ENCODE data around the gene MMP28.

The MMP28 gene

DNA sequence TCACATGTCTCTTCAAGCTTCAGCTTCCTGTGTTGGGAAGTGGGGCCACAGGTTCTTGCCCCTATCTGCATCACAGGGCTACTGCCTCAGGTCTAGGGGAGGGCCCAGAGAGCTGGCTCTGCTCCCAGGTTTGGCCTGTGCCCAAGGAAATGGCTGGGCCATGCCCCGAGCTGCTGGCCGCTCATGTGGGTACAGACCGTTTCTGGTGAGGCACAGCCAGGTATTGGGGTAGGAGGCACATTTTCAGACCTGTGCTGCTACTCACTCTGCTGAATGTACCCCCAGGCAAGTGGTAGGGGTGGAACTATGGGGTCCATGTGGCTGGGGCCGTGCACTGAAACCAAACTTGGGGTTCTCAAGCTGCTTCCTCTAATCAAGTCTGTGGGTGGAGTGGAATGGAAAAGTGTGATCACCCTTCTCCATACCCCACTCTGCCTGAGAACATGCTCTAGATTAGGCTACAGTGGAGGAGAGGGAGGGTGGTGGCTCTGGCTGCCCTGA lies 47.0 kb downstream of the MMP28 start:
- Histone ChIP-seq H3K9me3 (ENCODE audit: low read depth, low read length) (no peaks in the 10 kb centered on the region), H3K9ac (ENCODE audit: insufficient read length) (no peak overlapping the region), H3K36me3 (ENCODE audit: insufficient read depth, low read length) (no peaks in the 10 kb centered on the region), H3K27ac (no peak overlapping the region), H3K4me3 (no peak overlapping the region)
- DNase-seq (ENCODE audit: low read depth, low spot score) = no peak
- TF ChIP-seq EZH2 (IDR thresholded peaks at IDR 0.05) (no peak), FOXP2 (optimal IDR thresholded peaks at IDR 0.05; ENCODE audit: control extremely low read depth, extremely low read length, insufficient read depth) (no peak), POLR2AphosphoS5 (IDR thresholded peaks at IDR 0.05; ENCODE audit: borderline replicate concordance, low read depth, low read length) (no peak)

DNA sequence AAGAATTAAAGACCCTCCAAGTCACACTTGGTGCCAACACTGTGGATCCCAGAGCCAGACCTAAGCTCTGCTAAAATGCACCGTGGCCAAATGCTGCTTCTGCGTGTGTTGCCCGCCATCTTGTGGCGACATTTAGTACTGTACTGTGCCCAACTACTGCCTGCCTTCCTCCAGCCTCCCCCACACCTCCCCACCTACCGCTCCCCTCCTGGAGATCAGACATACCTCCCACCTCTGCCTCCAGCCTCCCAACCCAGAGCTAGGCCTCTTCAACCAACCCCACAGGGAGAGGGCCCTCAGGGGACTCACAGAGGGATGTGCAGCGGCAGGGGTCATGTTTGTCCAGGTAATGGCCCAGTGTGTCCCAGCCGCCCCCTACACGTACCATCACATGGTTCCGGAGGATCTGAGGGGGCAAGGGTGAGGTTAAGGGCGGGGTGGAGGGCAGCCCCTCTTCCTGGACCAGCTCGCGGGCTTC lies 47.9 kb downstream of the MMP28 start:
- H3K36me3 ChIP-seq (ENCODE audit: insufficient read depth, low read length) = no peaks in the 10 kb centered on the region
- H3K27ac ChIP-seq = no peak overlapping the region
- peak; percentile 51 for DNase-seq (ENCODE audit: low read depth, low spot score)
- TF ChIP-seq EZH2 (IDR thresholded peaks at IDR 0.05) (no peak), FOXP2 (optimal IDR thresholded peaks at IDR 0.05; ENCODE audit: control extremely low read depth, extremely low read length, insufficient read depth) (peak; percentile 47), POLR2AphosphoS5 (IDR thresholded peaks at IDR 0.05; ENCODE audit: borderline replicate concordance, low read depth, low read length) (no peak)
- no peaks in the 10 kb centered on the region for H3K9me3 ChIP-seq (ENCODE audit: low read depth, low read length)
- H3K4me3 ChIP-seq = no peak overlapping the region
- H3K9ac ChIP-seq (ENCODE audit: insufficient read length) = no peak overlapping the region

DNA sequence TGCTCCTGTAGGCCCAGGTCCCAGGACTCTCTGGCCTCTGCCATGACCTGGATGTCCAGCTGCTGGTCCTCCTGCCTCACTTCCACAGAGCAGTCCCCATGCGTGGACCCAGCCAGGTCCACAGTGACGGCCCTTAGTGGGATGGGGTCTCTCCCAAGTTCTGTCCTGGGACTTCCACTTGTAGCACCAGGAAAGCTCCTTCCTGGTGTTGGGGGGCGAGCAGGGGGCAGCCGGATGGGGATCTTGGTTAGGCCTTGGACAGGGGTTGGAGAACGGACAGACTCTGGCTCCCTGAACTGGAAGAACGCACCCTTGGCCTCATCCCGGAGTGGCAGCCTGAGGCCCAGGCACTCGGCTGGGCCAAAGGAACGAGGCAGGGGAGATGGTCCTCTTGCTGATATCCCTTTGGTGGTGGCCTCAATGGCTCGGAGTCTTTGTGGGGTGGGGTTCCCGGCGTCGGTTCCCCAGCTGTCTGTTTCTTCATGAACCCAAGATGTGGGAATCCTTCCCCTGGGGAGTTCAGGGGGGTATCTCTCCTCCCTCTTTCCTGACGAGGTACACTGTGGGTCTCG lies 49.6 kb downstream of the MMP28 start:
- no peak for DNase-seq (ENCODE audit: low read depth, low spot score)
- no peak overlapping the region for H3K4me3 ChIP-seq
- H3K9ac ChIP-seq (ENCODE audit: insufficient read length) = no peak overlapping the region
- no peaks in the 10 kb centered on the region for H3K9me3 ChIP-seq (ENCODE audit: low read depth, low read length)
- H3K27ac ChIP-seq = no peak overlapping the region
- TF ChIP-seq FOXP2 (optimal IDR thresholded peaks at IDR 0.05; ENCODE audit: control extremely low read depth, extremely low read length, insufficient read depth) (no peak), POLR2AphosphoS5 (IDR thresholded peaks at IDR 0.05; ENCODE audit: borderline replicate concordance, low read depth, low read length) (no peak), EZH2 (IDR thresholded peaks at IDR 0.05) (no peak)
- H3K36me3 ChIP-seq (ENCODE audit: insufficient read depth, low read length) = no peaks in the 10 kb centered on the region

DNA sequence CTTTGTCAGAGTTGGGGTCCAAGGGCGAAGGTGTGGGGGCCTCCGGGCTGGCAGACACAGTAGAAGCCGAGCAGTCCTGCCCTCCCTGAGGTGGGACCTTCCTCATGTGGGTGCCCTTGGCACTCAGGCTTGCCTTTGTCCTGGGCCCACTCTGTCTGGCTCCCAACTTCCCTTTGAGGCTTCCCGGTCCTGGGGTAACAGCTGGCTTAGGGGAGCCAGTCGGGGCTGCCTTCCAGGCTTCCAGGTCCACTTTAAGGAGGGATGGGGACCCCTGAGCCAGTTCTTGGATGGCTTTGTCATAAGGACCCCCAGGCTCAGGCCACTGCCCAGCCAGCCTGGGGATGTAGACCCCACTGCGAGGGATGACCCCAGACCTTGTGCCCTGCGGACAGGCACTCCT lies 50.2 kb downstream of the MMP28 start:
- no peaks in the 10 kb centered on the region for H3K9me3 ChIP-seq (ENCODE audit: low read depth, low read length)
- DNase-seq (ENCODE audit: low read depth, low spot score) = no peak

GRCh38 chr17:35744830-35745229 lies 50.6 kb downstream of the MMP28 start:
- H3K9me3 ChIP-seq (ENCODE audit: low read depth, low read length) = no peaks in the 10 kb centered on the region
- H3K9ac ChIP-seq (ENCODE audit: insufficient read length) = no peak overlapping the region
- no peak for DNase-seq (ENCODE audit: low read depth, low spot score)
- no peak overlapping the region for H3K4me3 ChIP-seq
- H3K27ac ChIP-seq = no peak overlapping the region
- TF ChIP-seq EZH2 (IDR thresholded peaks at IDR 0.05) (no peak), FOXP2 (optimal IDR thresholded peaks at IDR 0.05; ENCODE audit: control extremely low read depth, extremely low read length, insufficient read depth) (no peak), POLR2AphosphoS5 (IDR thresholded peaks at IDR 0.05; ENCODE audit: borderline replicate concordance, low read depth, low read length) (no peak)
- H3K36me3 ChIP-seq (ENCODE audit: insufficient read depth, low read length) = no peaks in the 10 kb centered on the region

More for the DNA sequence above, 50.2 kb downstream of the MMP28 start:
- Histone ChIP-seq H3K9ac (ENCODE audit: insufficient read length) (no peak overlapping the region), H3K27ac (no peak overlapping the region), H3K4me3 (no peak overlapping the region), H3K36me3 (ENCODE audit: insufficient read depth, low read length) (no peaks in the 10 kb centered on the region)
- TF ChIP-seq FOXP2 (optimal IDR thresholded peaks at IDR 0.05; ENCODE audit: control extremely low read depth, extremely low read length, insufficient read depth) (no peak), POLR2AphosphoS5 (IDR thresholded peaks at IDR 0.05; ENCODE audit: borderline replicate concordance, low read depth, low read length) (no peak), EZH2 (IDR thresholded peaks at IDR 0.05) (no peak)

GRCh38 chr17:35743626-35744328 lies 51.7 kb downstream of the MMP28 start:
- DNase-seq (ENCODE audit: low read depth, low spot score) = no peak
- H3K9ac ChIP-seq (ENCODE audit: insufficient read length) = no peak overlapping the region
- no peak overlapping the region for H3K27ac ChIP-seq
- H3K9me3 ChIP-seq (ENCODE audit: low read depth, low read length) = no peaks in the 10 kb centered on the region
- H3K4me3 ChIP-seq = no peak overlapping the region
- TF ChIP-seq POLR2AphosphoS5 (IDR thresholded peaks at IDR 0.05; ENCODE audit: borderline replicate concordance, low read depth, low read length) (no peak), FOXP2 (optimal IDR thresholded peaks at IDR 0.05; ENCODE audit: control extremely low read depth, extremely low read length, insufficient read depth) (no peak), EZH2 (IDR thresholded peaks at IDR 0.05) (no peak)
- no peaks in the 10 kb centered on the region for H3K36me3 ChIP-seq (ENCODE audit: insufficient read depth, low read length)

- Histone ChIP-seq H3K27ac (no peak overlapping the region), H3K9me3 (ENCODE audit: low read depth, low read length) (no peaks in the 10 kb centered on the region), H3K4me3 (no peak overlapping the region), H3K36me3 (ENCODE audit: insufficient read depth, low read length) (no peaks in the 10 kb centered on the region), H3K9ac (ENCODE audit: insufficient read length) (no peak overlapping the region)
- no peak for DNase-seq (ENCODE audit: low read depth, low spot score)
- TF ChIP-seq EZH2 (IDR thresholded peaks at IDR 0.05) (no peak), FOXP2 (optimal IDR thresholded peaks at IDR 0.05; ENCODE audit: control extremely low read depth, extremely low read length, insufficient read depth) (no peak), POLR2AphosphoS5 (IDR thresholded peaks at IDR 0.05; ENCODE audit: borderline replicate concordance, low read depth, low read length) (no peak)
Observed at GRCh38 chr17:35742896-35743477, 52.5 kb downstream of the MMP28 start.

DNA sequence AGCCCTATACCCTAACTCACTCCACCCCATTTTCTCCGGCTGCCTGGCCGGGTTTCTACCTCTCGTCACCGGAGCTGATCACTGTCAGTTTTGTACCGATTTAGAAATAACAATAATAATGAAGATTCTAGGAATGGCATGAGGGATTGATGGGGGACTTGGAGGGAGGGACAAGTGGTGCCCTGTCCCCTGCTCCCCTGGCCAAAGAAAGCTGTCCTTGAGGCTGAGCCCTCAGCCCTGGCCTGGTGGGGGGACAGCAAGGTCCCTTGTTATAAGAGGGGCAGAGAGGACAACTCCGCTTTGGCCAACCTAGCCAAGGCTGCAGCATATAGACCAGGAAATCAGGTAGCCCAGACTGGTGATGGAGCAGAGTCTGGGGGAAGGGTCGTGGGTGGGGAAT lies 52.9 kb downstream of the MMP28 start:
- TF ChIP-seq FOXP2 (optimal IDR thresholded peaks at IDR 0.05; ENCODE audit: control extremely low read depth, extremely low read length, insufficient read depth) (no peak), POLR2AphosphoS5 (IDR thresholded peaks at IDR 0.05; ENCODE audit: borderline replicate concordance, low read depth, low read length) (no peak)
- no peaks in the 10 kb centered on the region for H3K9me3 ChIP-seq (ENCODE audit: low read depth, low read length)

More for the DNA sequence above, 52.9 kb downstream of the MMP28 start:
- H3K4me3 ChIP-seq = no peak overlapping the region
- H3K9ac ChIP-seq (ENCODE audit: insufficient read length) = no peak overlapping the region
- no peaks in the 10 kb centered on the region for H3K36me3 ChIP-seq (ENCODE audit: insufficient read depth, low read length)
- H3K27ac ChIP-seq = no peak overlapping the region
- no peak for DNase-seq (ENCODE audit: low read depth, low spot score)
